ENCODE measurements around the gene RASA2. TPM values are rescaled to one million over a fixed set of nuclear protein-coding genes. Genes with fewer than 3 reads are reported as not detected.

RASA2 gene
- total RNA-seq, 1 experiment from 2014 or later: 26.7 TPM

DNA sequence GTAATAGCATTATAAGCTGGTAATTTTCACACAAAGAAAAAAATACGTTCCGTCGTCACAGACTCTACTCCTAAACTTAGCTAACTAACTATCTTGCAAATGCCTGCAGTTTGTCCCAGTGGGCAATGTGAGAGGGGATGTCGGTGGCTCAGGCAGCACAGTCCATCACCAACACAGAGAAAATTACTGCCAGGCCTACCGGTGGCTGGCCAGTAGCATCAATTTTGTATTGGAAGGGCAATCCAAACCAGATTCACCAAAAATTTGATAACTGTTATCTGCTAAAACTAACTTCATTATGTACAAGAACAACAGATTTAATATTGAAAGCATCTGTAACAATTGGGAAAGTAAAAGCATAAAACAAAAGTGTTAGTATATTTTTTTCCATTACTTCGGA lies 37.4 kb upstream of the RASA2 start:
- CTCF ChIA-PET: no interaction called here
- TF ChIP-seq, protein P1, sequence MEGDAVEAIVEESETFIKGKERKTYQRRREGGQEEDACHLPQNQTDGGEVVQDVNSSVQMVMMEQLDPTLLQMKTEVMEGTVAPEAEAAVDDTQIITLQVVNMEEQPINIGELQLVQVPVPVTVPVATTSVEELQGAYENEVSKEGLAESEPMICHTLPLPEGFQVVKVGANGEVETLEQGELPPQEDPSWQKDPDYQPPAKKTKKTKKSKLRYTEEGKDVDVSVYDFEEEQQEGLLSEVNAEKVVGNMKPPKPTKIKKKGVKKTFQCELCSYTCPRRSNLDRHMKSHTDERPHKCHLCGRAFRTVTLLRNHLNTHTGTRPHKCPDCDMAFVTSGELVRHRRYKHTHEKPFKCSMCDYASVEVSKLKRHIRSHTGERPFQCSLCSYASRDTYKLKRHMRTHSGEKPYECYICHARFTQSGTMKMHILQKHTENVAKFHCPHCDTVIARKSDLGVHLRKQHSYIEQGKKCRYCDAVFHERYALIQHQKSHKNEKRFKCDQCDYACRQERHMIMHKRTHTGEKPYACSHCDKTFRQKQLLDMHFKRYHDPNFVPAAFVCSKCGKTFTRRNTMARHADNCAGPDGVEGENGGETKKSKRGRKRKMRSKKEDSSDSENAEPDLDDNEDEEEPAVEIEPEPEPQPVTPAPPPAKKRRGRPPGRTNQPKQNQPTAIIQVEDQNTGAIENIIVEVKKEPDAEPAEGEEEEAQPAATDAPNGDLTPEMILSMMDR (IDR thresholded peaks at IDR 0.05; ENCODE audit: insufficient read depth in 1 of 2, low read depth in 1 of 2, low read length in 1 of 2, severe bottlenecking in 1 of 2, unreplicated experiment in 1 of 2): no peak
- Histone ChIP-seq H3K4me1 (peaks cover 24% of the 10 kb centered on the region), H3K9me3 (no peaks in the 10 kb centered on the region), H3K36me3 (ENCODE audit: control insufficient read depth, insufficient read depth, low read length) (peaks cover 3% of the 10 kb centered on the region), H3K27me3 (replicated peaks; ENCODE audit: control insufficient read depth, insufficient read depth, low read length) (no peaks in the 10 kb centered on the region), H3K4me3 (ENCODE audit: low read depth, low read length) (no peak overlapping the region)
- H3K27me3 Mint-ChIP-seq (ENCODE audit: insufficient read depth, unreplicated experiment): no peaks in the 10 kb centered on the region
- POLR2A ChIA-PET: no interaction called here
- no peak overlapping the region for H3K4me3 Mint-ChIP-seq (ENCODE audit: unreplicated experiment)
- no peak for DNase-seq
- no peaks in the 10 kb centered on the region for H3K9me3 Mint-ChIP-seq (ENCODE audit: unreplicated experiment)
- peaks cover 7% of the 10 kb centered on the region for H3K4me1 Mint-ChIP-seq (ENCODE audit: low read depth, unreplicated experiment)
- intact Hi-C loops (cut with micrococcal nuclease; ENCODE audit: unreplicated experiment): no loop called here
- no TSS peak for BruUV-seq (replicated peaks)
- no peak overlapping the region for H3K27ac Mint-ChIP-seq (ENCODE audit: unreplicated experiment)
- peaks cover 17% of the 10 kb centered on the region for H3K36me3 Mint-ChIP-seq (ENCODE audit: insufficient read depth, unreplicated experiment)

DNA sequence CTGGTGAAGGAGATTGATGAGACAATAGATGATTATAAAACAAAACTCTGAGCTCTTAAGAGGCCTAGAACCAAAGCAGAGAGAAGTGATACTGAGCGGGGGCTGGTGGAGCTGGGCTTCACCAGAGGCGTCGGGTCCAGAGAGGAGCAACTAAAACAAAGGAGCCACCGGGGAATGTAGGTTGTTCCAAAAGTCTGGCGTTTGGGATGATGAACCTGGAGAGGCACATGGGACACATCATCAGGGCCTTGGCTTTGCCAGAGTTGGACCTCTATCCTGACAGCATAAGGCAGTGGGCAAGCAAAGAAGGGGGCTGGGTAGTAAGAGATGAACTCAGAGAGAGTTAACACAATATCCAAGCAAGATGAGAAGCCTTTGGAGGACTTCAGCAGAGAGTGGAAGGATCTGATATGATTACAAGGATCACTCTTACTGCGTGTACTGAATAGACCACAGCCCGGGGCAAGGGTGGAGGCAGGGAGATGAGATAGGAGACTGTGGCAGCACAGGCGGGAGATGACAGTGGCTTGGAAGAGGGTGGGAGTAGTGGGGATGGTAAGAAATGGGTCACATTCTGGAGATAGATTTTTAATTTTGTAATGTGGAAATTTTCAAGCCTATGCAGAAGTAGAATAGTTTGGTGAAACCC lies 36.0 kb upstream of the RASA2 start:
- H3K9me3 ChIP-seq: no peaks in the 10 kb centered on the region
- H3K36me3 Mint-ChIP-seq (ENCODE audit: insufficient read depth, unreplicated experiment): peaks cover 5% of the 10 kb centered on the region
- POLR2A ChIA-PET: no interaction called here
- no peaks in the 10 kb centered on the region for H3K27me3 ChIP-seq (replicated peaks; ENCODE audit: control insufficient read depth, insufficient read depth, low read length)
- no TSS peak for BruUV-seq (replicated peaks)
- H3K9me3 Mint-ChIP-seq (ENCODE audit: unreplicated experiment): no peaks in the 10 kb centered on the region
- peaks cover 18% of the 10 kb centered on the region for H3K4me1 Mint-ChIP-seq (ENCODE audit: low read depth, unreplicated experiment)
- DNase-seq: no peak
- H3K27me3 Mint-ChIP-seq (ENCODE audit: insufficient read depth, unreplicated experiment): no peaks in the 10 kb centered on the region
- intact Hi-C loops (cut with micrococcal nuclease; ENCODE audit: unreplicated experiment): loop anchor here (5.0 kb wide), 1 partner anchor 224 kb away; no protein-coding TSS in a partner anchor
- no peak overlapping the region for H3K4me3 ChIP-seq (ENCODE audit: low read depth, low read length)
- TF ChIP-seq, protein P1 (IDR thresholded peaks at IDR 0.05; ENCODE audit: insufficient read depth in 1 of 2, low read depth in 1 of 2, low read length in 1 of 2, severe bottlenecking in 1 of 2, unreplicated experiment in 1 of 2): no peak
- peaks cover 1% of the 10 kb centered on the region; the same call in 1 of the 2 replicates for H3K36me3 ChIP-seq (ENCODE audit: control insufficient read depth, insufficient read depth, low read length)
- peaks cover 37% of the 10 kb centered on the region for H3K4me1 ChIP-seq
- no peak overlapping the region for H3K4me3 Mint-ChIP-seq (ENCODE audit: unreplicated experiment)
- no peak overlapping the region for H3K27ac Mint-ChIP-seq (ENCODE audit: unreplicated experiment)
- CTCF ChIA-PET: interaction anchor here (0.8 to 1.3 kb wide), 3 partner anchors 9 to 139 kb away, joined by 4 to 8 read pairs (median 5); no protein-coding TSS in a partner anchor

DNA sequence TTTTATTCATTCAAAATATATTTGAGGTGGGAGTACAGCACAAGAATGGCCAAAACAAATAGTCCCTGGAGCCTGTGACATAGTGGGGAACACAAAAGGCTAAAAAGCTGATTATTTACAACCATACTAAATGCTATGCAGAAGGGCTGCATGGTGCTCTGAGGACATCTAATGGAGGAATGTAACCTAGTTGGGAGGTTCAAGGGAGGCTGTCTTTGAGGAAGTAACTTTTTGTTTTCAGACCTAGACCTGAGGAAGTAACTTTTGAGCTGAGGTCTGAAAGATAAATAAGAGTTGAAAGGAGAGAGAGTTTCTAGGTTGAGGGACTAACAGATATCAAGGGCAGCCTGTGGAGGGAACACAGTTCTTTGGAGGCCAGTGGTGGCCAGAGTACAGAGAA lies 34.8 kb upstream of the RASA2 start:
- Mint-ChIP-seq H3K9me3 (ENCODE audit: unreplicated experiment) (no peaks in the 10 kb centered on the region), H3K4me1 (ENCODE audit: low read depth, unreplicated experiment) (peaks cover 25% of the 10 kb centered on the region)
- peak; percentile 51 to 61 for DNase-seq

More for the DNA sequence above, 34.8 kb upstream of the RASA2 start:
- no TSS peak for BruUV-seq (replicated peaks)
- H3K36me3 Mint-ChIP-seq (ENCODE audit: insufficient read depth, unreplicated experiment): peaks cover 5% of the 10 kb centered on the region
- no peaks in the 10 kb centered on the region for H3K9me3 ChIP-seq
- no peak overlapping the region for H3K4me3 Mint-ChIP-seq (ENCODE audit: unreplicated experiment)
- H3K27me3 ChIP-seq (replicated peaks; ENCODE audit: control insufficient read depth, insufficient read depth, low read length): no peaks in the 10 kb centered on the region
- no peak overlapping the region for H3K4me3 ChIP-seq (ENCODE audit: low read depth, low read length)
- ChIA-PET CTCF (interaction anchor here (0.6 to 2.4 kb wide), 21 partner anchors 10 to 220 kb away, joined by 3 to 35 read pairs (median 3); partner anchors contain the start of genes PXYLP1 and ZBTB38), POLR2A (no interaction called here)
- peaks cover 44% of the 10 kb centered on the region for H3K4me1 ChIP-seq
- intact Hi-C loops (cut with micrococcal nuclease; ENCODE audit: unreplicated experiment): loop anchor here (1.0 to 5.0 kb wide), 4 partner anchors 91 to 225 kb away; no protein-coding TSS in a partner anchor
- no peaks in the 10 kb centered on the region for H3K27me3 Mint-ChIP-seq (ENCODE audit: insufficient read depth, unreplicated experiment)
- TF ChIP-seq, protein P1 (IDR thresholded peaks at IDR 0.05; ENCODE audit: insufficient read depth in 1 of 2, low read depth in 1 of 2, low read length in 1 of 2, severe bottlenecking in 1 of 2, unreplicated experiment in 1 of 2): peak; percentile 46 to 64
- no peak overlapping the region for H3K27ac Mint-ChIP-seq (ENCODE audit: unreplicated experiment)
- no peaks in the 10 kb centered on the region for H3K36me3 ChIP-seq (ENCODE audit: control insufficient read depth, insufficient read depth, low read length)

All from Caco-2 (cell line).